Retina (tissue), 1 donor: ENCODE data around the gene TPX2.
A peak's percentile ranks its signal among the peaks of the same experiment; 100 is the strongest.

Source experiments
- DNase-seq: peaks from one replicate; pipeline ENCODE4 v3.0.0-alpha.2; 2016

TPX2 gene

GRCh38 chr20:31706607-31707257, 32.4 kb upstream of the TPX2 start:
- DNase-seq, result no peak

GRCh38 chr20:31707258-31707615, 31.9 kb upstream of the TPX2 start:
- no peak for DNase-seq

- no peak for DNase-seq
These were observed 30.9 kb upstream of the TPX2 start for GRCh38 chr20:31707994-31708735.

- DNase-seq, result no peak
These were observed 30.2 kb upstream of the TPX2 start for GRCh38 chr20:31708736-31709534.

- no peak for DNase-seq
These were observed 29.2 kb upstream of the TPX2 start for GRCh38 chr20:31709939-31710338.

- DNase-seq, result no peak
These were observed 28.5 kb upstream of the TPX2 start for GRCh38 chr20:31710423-31711108.

- no peak for DNase-seq
These were observed 27.6 kb upstream of the TPX2 start for GRCh38 chr20:31711179-31712111.

- DNase-seq, result no peak
These were observed 27.0 kb upstream of the TPX2 start for GRCh38 chr20:31712112-31712553.

GRCh38 chr20:31712564-31713311, 26.4 kb upstream of the TPX2 start:
- peak; percentile 57 for DNase-seq

- no peak for DNase-seq
These were observed 25.5 kb upstream of the TPX2 start for GRCh38 chr20:31713312-31714273.

- DNase-seq, result no peak
These were observed 23.3 kb upstream of the TPX2 start for GRCh38 chr20:31715766-31716165.

- DNase-seq, result no peak
These were observed 22.7 kb upstream of the TPX2 start for GRCh38 chr20:31716351-31716750.

GRCh38 chr20:31716818-31717477, 22.1 kb upstream of the TPX2 start:
- DNase-seq, result no peak

GRCh38 chr20:31717478-31718201, 21.4 kb upstream of the TPX2 start:
- no peak for DNase-seq

- no peak for DNase-seq
These were observed 20.0 kb upstream of the TPX2 start for GRCh38 chr20:31718952-31719643.

- no peak for DNase-seq
These were observed 19.2 kb upstream of the TPX2 start for GRCh38 chr20:31719644-31720485.
